ENCODE results near the gene STX2.
"Not testable (repeated sequence)": the region's sequence is repeated elsewhere in the genome, so short reads cannot be mapped to it uniquely, and the experiment has no call there.

The STX2 gene

DNA sequence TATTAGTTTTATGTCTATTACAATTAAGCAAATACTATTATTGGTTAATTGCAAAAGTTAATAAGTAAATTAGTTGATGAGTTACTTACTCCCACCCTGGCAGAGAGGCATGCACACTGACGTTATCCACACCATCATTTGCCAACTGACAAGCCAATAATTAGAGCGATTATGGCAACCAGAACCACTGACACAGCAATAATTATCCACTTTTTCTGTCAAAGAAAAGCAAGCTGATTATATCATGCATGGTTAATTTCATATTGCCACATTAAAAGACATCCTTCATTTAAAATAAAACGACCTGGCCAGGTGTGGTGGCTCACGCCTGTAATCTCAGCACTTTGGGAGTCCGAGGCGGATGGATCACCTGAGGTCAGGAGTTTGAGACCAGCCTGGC, 43.1 kb downstream of the STX2 start:
- peak; percentile 27 for DNase-seq

DNA sequence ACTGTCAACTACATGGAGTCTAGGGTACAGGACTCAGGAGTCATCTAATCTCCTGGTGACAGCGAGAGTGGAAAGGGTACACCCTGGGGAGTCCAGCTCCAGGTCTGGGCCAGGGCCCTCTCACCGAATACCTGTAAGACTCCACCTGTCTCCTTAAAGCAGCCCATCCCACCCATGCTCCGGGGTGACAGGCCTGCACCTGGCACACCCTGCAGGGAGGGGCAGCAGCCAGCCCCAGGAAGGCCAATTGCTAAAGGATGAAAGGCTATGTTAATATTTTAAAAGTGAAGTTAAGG, 45.5 kb downstream of the STX2 start:
- DNase-seq, result no peak

DNA sequence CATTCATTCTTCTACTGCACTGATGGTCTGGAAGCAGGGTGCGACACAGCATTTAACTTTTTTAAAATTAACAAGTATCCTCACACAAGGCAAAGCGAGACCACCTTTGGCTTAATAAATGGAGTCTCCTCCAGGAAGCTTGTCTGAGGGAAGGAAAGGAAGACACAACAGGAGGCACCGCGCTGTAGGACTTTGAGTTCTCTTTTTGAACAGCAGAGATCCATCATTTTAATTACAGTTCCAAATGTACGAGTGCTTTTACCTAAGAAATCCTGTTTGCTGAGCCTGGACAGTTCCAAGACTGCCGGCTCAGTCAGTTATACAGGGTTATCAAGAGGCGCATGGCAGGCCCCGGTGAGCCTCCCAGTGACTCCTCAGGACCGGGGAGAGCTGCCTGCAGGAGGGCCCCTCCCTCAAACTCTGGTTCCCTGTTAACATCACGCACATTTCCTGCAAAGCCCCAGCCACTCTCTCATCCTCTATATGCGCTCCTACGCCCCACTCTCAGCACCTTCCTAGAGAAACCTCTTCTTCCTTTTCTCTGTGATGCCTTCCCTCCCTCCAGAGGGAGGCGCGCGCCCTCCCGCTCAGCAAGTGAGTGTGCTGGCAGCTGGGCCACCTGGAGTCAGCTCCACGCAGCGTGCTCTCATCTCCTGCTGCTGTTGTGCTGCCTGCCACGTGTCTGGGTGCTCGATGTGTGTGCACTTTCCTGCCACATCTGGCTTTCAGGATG, 46.1 kb downstream of the STX2 start:
- DNase-seq, result no peak

GRCh38 chr12:130791629-130792028, 47.4 kb downstream of the STX2 start:
- no peak for DNase-seq

GRCh38 chr12:130788515-130788914, 50.5 kb downstream of the STX2 start:
- DNase-seq, result no peak

DNA sequence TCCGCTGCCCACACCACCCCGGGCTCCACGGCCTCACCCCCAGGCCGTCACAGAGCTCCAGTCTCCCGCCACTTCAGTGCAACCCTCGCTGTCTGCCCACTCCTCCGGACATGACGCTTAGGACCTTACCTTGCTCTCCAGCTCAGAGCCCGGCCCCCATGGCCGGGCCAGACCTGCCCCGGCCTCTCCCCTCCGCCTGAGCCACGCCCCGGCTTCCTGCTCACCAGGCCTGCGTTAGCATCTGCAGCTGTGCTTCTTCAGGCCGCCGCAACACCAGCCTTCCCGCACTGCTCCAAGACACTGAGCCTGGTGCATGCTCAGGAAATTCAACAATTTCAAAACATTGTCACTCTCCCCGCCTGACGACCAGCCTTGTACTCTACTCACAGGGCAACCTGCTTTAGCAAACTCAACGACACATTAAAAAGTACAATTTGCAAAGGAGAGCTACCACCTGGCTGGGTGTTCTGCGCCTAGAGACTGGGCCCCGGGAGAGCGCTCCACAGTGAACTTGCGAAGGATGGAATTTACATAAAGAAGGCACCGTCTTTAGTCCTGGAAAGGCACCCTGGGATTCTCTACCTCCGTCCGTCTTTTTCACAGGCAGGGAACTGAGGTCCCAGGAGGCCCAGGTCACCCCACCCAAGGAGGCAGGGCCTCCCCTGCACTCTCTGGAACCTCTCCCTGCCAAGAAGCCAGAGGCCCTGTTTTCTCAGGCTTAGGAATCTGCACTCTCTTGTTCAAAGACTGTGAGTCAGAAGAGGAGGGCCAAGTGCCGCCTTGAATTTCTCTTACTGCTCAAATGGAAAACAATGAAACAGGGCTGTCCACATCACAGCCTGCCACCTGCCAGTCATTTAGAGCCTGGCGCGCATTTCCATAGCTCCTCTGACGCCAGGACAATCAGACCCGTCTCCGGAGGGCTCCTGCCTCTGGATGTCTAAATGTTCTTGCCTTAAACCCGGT, 51.3 kb downstream of the STX2 start:
- DNase-seq, result no peak

- no peak for DNase-seq
Measured at GRCh38 chr12:130787041-130787440, 52.0 kb downstream of the STX2 start.

DNA sequence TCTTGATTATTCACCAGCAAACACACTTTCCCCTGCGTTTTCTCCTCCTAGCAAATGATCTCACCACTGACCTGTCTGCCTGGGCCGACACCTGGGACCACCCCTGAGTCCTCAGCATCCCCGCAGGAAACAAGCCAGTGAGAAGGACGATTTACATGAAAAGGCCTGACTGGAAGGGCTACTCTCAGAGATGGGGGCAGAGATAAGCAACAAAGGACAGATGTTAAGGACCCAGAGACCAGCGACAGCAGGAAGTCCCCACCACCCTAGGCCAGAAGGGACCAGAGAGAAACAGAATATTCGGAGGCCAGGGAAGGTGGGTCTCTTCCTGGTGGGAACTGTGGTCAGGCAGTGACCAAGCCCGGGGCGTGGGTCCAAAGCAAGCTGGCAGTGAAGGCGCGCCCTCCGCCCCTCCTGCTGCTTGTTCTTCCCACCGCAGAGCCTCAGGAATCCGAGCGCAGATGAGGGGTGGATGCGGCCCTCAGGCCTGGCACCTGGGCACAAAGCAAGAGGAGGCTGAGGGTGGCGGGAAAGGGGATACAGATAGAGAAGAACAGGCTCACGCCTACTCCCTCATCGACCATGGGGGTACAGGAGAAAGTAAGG, 55.8 kb downstream of the STX2 start:
- no peak for DNase-seq

DNA sequence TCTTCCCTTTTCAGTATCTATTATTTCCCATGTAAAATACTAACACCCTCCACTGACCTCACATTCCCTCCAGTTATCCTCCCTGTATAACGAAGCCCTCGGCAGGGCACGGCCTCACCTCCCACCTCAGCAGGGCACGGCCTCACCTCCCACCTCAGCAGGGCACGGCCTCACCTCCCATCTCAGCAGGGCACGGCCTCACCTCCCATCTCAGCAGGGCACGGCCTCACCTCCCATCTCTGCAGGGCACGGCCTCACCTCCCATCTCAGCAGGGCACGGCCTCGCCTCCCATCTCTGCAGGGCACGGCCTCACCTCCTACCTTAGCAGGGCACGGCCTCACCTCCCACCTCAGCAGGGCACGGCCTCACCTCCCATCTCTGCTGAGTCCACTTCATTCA, 56.8 kb downstream of the STX2 start:
- not testable (repeated sequence) for DNase-seq

- no peak for DNase-seq
Measured at GRCh38 chr12:130780880-130781575, 58.0 kb downstream of the STX2 start.

DNA sequence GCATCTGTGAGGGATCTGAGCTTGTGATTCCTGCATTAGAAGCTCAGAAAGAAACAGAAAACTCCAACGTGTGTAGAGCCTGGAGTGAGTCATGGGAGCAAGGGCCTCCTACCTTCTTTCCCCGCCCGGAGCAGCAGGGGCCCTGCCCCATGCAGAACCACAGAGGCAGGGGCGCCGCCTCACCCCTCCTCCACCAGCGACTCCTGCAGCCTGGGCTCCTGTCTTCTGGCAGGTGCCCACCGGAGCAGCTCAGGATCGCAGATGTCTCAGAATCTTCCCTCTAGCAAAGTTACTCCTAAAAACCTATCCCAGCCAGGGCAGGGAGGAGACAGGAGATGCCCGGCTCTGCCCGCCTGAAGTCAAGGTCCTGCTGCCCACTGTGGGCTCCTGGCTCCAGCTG, 58.7 kb downstream of the STX2 start:
- no peak for DNase-seq

- no peak for DNase-seq
Measured at GRCh38 chr12:130778776-130779175, 60.3 kb downstream of the STX2 start.

DNA sequence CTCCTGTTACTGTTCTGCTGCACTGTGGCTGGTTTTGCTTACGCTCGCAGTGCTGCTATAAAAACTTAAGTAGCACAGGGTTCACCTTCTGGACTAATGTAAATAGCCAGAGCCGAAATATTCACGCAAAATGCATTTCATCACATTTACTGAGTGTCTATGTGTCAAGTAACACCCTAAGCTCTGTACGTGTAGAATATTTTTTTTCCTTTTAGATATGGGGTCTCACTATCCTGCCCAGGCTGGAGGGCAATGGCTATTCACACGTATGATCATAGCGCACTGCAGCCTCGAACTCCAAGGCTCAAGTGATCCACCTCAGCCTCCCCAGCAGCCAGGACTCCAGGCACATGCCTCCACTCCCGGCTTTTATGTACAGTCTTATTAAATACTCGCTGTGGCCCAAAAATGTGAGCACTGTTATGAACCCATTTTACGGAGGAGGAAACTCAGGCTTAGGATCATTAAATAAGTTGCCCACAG, 62.2 kb downstream of the STX2 start:
- DNase-seq, result no peak

- DNase-seq, result no peak
Measured at GRCh38 chr12:130775953-130776856, 62.8 kb downstream of the STX2 start.

GRCh38 chr12:130770413-130771028, 68.5 kb downstream of the STX2 start:
- DNase-seq, result no peak

- no peak for DNase-seq
Measured at GRCh38 chr12:130768120-130768519, 70.9 kb downstream of the STX2 start.

DNA sequence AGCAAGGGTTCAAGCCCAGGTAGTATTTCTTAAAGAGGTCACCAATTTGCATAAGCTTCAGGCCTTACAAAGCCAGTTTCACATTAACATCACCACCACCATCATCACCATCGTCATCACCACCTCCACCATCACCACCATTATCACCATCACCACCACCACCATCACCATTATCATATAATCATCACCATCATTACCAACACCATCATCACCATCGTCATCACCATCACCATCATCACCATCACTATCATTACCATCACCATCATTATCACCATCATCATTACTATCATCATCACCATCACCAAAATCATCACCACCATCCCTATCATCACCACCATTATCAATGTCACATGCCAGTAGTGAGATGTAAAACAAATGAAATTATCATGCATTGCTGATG, 72.6 kb downstream of the STX2 start:
- DNase-seq, result no peak

DNA sequence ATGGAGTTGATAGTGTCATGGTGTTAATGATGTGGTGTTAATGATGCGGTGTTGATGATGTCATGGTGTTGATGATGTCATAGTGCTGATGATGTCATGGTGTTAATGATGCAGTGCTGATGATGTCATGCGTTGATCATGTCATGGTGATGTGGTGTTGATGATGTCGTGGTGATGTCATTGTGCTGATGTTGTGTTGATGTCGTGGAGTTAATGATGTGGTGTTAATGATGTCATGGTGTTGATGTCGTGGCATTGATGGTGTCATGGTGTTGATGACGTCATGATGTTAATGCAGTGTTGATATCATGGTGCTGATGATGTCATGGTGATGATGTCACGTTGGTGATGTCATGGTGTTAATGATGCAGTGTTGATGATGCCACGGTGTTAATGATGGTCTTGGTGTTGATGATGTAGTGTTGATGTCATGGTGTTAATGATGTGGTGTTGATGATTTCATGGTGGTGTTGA, 73.8 kb downstream of the STX2 start:
- no peak for DNase-seq

- no peak for DNase-seq
Measured at GRCh38 chr12:130764475-130765185, 74.4 kb downstream of the STX2 start.

GRCh38 chr12:130764073-130764472, 75.0 kb downstream of the STX2 start:
- DNase-seq, result no peak

DNA sequence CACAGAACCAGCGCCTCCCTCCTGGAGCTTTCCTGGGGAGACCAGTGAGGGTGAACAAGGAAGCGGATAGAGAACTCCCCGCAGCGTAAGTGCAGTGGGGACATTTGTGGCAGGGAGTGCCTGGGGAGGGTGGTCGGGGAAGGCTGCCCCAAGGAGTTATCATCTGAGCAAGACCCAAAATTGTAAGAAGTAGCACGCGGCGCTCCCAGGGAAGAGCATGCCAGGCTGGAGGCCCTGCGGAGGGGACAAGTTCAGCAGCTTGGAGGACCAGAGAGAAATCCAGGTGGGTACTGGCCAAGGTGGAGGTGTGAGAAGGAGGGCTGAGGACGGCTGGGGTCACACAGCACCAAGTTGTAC, 76.8 kb downstream of the STX2 start:
- DNase-seq, result no peak
